Activated gamma-delta T cell treated with anti-CD3 and anti-CD28 coated beads, Interleukin-2, amount 50 U/mL, for 16 hours (primary cell): ENCODE data around the gene ATF7IP.
"Not testable (repeated sequence)": the region's sequence is repeated elsewhere in the genome, so short reads cannot be mapped to it uniquely, and the experiment has no call there.

Experiments
- DNase-seq: peaks from one replicate; pipeline ENCODE4 v3.0.0-alpha.2; 2020; ENCODE audit warnings: low read depth

ATF7IP gene

DNA sequence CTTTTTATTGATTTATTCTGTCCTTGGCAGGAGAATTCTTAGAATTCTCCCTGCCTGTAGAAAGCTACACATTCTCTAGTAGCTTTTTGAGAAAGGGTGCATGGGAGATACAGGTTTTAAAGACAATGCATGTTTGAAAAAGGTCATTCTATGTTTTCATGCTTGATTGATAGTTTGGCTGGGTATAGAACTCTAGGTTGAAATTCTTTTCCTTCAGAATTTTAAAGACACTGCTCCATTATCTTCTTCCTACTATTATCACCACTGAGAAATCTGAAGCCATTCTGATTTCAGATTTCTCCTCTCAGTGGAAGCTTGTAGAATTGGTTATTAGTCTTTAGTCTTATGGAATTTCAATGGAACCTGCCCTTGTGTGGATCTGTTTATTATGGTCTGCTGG, 14.0 kb downstream of the ATF7IP start:
- no peak for DNase-seq

DNA sequence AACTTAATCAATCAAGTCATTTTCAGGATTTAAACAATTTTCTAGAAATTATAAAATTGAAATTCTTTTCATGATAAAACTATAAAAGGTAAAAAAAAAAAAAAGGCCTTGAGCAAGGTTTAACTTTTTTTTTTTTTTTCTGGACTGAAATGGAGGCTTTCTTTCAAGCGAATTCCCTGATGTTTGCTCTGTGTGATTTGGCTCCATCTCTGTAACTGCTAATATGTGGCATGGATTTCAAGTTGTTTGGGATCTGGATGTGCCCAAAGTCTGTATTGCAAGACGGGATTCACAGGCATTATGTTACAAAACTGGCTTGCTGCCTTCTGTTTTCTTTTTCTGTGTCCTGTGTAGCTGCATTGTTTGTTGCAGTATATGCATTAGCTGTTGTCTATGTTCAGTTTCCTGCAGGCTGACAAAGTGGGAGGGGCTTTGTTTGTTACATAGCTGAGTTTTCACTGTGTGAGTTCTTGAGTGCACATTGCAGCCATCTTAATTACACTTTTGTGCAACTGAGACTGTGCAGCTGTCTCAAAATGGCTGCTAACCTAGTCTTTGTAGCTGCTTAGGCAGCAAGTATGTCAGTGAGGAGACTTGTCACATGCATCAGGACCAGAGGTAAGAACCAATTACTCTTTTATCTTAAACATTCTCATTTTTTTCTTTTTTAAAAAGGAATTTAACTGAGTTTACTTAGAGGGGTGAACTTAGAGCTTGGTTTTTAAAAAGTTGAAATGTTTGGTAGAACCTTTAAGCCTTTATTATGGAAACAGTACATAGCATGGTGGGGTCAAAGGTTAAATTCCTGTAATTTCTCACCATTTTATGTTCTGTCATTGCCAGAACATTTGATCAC, 19.5 kb downstream of the ATF7IP start:
- no peak for DNase-seq

DNA sequence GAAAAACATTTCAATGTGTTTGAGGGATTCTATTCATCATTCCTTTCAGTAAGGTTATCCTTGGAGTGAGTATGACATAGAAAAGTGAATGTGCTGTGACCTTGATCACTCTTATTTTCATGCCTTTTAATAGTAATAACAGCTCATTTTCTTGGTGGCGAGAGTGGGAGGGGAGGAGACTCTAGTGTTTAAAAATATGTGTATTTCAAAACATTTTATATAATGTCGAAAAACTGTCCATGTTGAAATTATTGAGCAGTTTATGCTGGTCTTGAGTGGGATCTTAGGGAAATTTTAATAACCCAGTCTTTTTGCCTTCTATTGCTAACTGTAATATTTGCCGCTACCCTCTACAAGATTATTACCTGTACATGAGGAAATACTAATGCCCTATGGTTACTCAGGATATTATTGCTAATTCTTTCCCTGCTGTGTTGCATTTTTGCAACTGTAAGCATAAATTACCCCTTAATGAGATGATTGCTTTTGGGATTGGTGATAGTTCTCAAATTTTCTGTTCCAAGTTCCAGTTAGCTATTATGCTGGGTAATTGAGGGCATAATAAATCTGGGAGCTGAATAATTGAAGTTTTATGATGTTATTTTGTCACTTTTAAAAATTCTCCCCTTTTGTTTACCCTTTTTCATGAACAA, 21.9 kb downstream of the ATF7IP start:
- DNase-seq, result no peak

GRCh38 chr12:14390449-14390848, 25.0 kb downstream of the ATF7IP start:
- DNase-seq, result no peak

- no peak for DNase-seq
Measured at GRCh38 chr12:14390870-14391530, 25.5 kb downstream of the ATF7IP start.

DNA sequence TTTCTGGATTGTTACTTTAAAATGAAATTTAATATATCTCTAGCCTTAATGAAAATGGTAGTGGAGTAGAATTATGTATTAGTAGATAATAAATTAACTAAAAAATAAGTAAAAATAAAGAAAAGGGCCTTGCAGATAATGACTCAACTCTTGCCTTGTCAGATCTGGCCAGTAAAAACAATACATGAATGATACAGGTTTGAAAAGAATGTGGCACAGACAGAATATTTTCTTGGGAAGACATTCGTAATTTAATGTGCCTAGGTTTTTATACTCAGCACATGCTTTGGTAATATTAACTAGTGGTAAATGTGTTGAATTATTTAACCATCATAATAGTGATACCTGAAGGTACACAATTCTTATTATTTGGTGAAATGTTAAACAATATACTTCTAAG, 28.3 kb downstream of the ATF7IP start:
- DNase-seq, result no peak

DNA sequence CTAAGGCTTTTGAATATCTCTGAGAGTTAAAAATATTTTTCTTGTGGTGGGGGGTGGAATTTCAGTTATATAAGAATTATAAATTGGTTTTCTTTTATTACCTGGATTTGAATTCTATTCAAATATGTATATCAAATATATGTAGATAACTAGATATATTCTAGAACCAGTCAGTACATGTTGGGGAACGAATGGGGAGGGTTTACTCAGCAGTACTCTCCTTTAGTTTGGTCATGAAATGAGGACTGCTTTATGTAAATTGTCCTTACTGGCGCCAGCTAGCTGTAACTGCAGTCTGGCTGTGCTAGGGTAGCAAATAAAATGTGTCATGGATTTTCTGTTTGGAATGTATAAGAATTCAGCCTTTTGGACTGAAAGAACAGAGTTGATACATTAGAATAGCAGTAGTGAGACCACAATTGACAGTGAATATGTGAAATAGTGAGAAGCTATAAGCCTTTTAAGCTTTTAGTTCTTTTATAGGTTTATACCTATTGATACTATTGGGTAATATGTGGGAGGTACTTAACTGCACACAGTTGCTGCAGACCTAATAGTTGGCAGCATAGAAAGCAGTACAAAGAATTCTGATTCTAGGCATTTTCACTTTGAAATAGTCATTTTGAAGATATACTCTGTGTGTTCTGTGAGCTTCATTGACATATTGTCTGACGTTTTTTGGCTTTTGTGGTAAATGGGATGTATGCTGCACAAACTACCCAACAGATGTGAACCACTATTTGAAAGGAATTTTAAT, 29.0 kb downstream of the ATF7IP start:
- DNase-seq, result no peak

GRCh38 chr12:14395074-14395778, 29.7 kb downstream of the ATF7IP start:
- no peak for DNase-seq

- no peak for DNase-seq
Measured at GRCh38 chr12:14396071-14396470, 30.6 kb downstream of the ATF7IP start.

- no peak for DNase-seq
Measured at GRCh38 chr12:14399871-14400270, 34.4 kb downstream of the ATF7IP start.

DNA sequence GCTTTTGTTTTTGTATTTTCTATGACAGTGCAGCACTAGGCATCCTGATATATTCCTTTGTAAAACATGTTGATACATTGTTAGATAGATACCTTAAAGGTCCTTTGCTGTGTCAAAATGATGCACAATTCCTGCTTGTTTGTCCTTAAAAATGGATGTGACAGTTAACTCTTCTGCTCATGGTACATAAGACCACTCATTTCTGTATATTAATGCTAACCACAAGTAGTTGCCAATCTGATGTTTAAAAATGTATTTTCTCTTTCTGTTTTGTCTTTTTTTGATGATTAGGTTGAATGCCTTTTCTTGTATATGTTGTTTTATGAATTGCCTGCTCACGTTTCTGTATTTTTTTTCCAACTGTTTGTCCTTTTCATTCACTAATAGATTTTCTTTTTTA, 35.1 kb downstream of the ATF7IP start:
- no peak for DNase-seq

DNA sequence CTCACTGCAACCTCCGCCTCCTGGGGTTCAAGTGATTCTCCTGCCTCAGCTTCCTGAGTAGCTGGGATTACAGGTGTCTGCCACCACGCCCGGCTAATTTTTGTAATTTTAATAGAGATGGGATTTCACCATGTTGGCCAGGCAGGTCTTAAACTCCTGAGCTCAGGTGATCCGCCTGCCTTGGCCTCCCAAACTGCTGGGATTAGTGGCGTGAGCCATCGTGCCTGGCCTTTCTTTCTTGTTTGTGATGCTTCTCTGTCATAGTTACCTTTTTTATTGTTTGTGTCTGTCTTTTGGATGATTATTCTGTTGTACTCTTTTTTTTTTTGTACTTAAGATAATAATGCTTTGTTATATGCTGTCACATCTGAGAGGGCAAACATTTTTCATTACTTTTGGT, 35.8 kb downstream of the ATF7IP start:
- DNase-seq, result not testable (repeated sequence)

GRCh38 chr12:14402697-14403096, 37.2 kb downstream of the ATF7IP start:
- no peak for DNase-seq

DNA sequence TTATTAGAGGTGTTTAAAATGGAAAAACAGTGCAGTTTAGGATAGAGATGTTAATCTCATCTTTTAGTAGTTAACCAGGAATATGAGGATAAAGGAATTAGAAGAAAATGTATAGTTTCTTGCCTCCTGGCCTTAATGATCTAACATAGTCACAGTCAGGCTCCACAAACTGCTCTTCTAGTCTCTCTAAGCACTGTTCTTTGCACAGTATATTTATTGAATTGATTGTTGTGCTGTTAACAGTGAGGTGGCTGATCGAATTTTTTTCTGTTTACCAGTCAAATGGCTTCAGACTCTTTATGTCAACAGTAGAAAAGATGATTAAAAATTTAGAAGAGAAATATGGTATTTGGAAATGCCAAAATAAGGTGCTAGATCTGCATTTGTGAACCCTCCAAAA, 37.8 kb downstream of the ATF7IP start:
- DNase-seq, result no peak

DNA sequence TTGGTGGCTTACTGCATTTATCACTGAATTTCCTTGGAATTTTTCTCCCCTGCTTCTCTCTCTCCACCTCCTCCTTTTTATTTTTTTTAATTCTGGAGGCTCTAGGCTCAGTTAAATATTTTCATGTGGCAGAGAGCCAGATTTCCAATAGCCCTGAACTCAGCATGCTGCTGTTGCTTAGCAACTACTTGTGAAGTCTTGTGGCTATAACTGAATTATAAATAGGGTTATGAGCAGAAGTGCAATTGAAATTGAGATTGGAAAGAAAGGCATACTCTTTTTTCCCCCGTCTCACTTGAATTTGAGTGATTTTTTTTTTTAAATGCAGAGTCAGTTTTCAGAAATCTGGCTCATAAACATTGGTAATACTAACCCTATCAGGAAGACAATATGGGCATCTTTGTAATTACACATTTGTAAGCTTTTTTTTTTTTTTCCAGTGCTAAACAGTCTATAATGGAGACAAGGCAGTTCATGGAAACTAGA, 38.3 kb downstream of the ATF7IP start:
- no peak for DNase-seq

- DNase-seq, result not testable (repeated sequence)
Measured at GRCh38 chr12:14405407-14405806, 39.9 kb downstream of the ATF7IP start.

DNA sequence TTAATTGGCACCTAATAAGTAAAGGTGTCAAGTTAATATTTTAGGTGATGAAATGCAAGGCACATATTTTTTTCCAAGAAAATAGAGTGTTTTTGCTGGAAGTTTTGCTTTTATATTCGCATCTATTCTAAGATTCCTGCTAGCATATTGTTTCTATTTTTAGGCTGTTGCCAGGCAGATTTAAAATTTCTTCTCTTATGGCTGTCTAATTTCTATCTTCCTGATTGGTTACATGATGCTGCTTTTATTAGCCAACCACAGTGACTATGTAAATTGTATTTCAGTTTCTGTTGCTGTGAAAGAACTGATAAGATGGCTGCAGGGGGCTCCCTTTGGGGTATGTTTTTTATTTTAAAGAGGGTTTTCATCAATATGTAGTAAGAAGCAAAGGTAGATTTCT, 42.7 kb downstream of the ATF7IP start:
- no peak for DNase-seq

GRCh38 chr12:14410177-14410576, 44.7 kb downstream of the ATF7IP start:
- no peak for DNase-seq

GRCh38 chr12:14410841-14411569, 45.5 kb downstream of the ATF7IP start:
- no peak for DNase-seq

DNA sequence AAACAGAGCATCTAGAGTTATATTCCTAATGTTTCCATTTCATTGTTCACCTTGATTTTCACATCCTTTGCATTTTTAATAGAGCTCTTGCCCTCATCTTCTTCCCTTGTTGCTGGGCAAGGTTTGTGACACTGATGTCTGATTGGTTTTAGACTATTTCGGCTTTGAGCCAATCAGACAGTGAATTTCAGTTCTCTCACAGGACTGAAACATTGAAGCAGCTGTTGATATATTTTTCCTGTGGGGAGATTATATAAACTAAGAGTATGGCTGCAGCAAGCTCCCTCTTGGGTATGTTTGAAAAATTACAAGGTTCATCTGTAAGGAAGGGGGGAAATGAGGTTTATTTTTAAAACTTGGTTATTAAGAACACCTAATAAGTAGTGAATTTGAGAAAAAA, 51.2 kb downstream of the ATF7IP start:
- no peak for DNase-seq

DNA sequence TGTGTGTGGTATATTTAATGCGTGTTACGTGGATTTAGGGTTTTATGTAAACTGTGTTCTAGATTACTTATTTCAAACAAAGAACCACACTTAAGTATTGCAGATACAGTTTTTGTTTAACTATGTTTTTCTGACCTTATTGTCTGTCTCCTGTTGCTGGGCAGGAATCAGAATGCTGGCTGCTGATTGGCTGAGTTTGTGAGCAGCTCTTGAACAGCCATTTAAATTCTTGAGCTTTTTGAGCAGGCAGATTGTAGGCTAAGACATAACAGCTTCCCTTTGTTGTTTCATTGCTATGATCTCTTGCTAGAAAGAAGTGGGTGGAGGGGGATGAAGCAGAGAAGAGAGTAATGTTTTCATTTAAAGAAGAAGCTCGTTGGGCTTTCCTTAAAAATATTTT, 52.2 kb downstream of the ATF7IP start:
- peak; percentile 40 for DNase-seq
